Mesendoderm (in vitro differentiated cells): Measurements from ENCODE around the gene GLB1L3.
A peak's percentile ranks its signal among the peaks of the same experiment; 100 is the strongest.

ENCODE experiments used
- DNase-seq: peaks from one replicate; pipeline ENCODE4 v3.0.0; 2013
- H2AK5ac ChIP-seq: 2 replicates; pipeline ENCODE4 v1.6.1; 2013; ENCODE audit warnings: low read length, inconsistent platforms
- H2BK120ac ChIP-seq: 2 replicates; pipeline ENCODE4 v1.6.1; 2013; ENCODE audit warnings: low read depth, mild to moderate bottlenecking, low read length, moderate library complexity, mixed read lengths
- H2BK15ac ChIP-seq: replicated peaks from 2 replicates; pipeline ENCODE4 v1.6.1; 2013; ENCODE audit warnings: low read depth, mild to moderate bottlenecking, moderate library complexity
- H2BK5ac ChIP-seq: 2 replicates; pipeline ENCODE4 v1.6.1; 2013; ENCODE audit warnings: low read length, inconsistent platforms
- H3K18ac ChIP-seq: 2 replicates; pipeline ENCODE4 v1.6.1; 2013; ENCODE audit warnings: mild to moderate bottlenecking, low read length, mixed read lengths
- H3K23ac ChIP-seq: one replicate; pipeline ENCODE4 v1.6.1; 2013; ENCODE audit warnings: low read length
- H3K27ac ChIP-seq: 2 replicates; pipeline ENCODE4 v1.5.1; 2013; ENCODE audit warnings: low read depth, mild to moderate bottlenecking, inconsistent platforms, low read length, moderate library complexity
- H3K27me3 ChIP-seq: 2 replicates; pipeline ENCODE4 v1.6.1; 2013; ENCODE audit warnings: low read length, control low read depth, mild to moderate bottlenecking, inconsistent platforms; ENCODE audit not compliant: insufficient read depth, poor library complexity
- H3K36me3 ChIP-seq: 2 replicates; pipeline ENCODE4 v1.6.1; 2013; ENCODE audit warnings: low read length, inconsistent platforms; ENCODE audit not compliant: control insufficient read depth, insufficient read depth
- H3K4ac ChIP-seq: one replicate; pipeline ENCODE4 v1.6.1; 2013; ENCODE audit warnings: low read depth, mild to moderate bottlenecking, low read length, moderate library complexity
- H3K4me1 ChIP-seq: 2 replicates; pipeline ENCODE4 v1.6.1; 2013; ENCODE audit warnings: low read depth, low read length, inconsistent platforms; ENCODE audit not compliant: control insufficient read depth
- H3K4me2 ChIP-seq: 2 replicates; pipeline ENCODE4 v1.6.1; 2013; ENCODE audit warnings: low read length
- H3K4me3 ChIP-seq: 2 replicates; pipeline ENCODE4 v1.5.1; 2013; ENCODE audit warnings: mild to moderate bottlenecking, low read length
- H3K56ac ChIP-seq: one replicate; pipeline ENCODE4 v1.6.1; 2013; ENCODE audit warnings: low read length
- H3K79me1 ChIP-seq: 2 replicates; pipeline ENCODE4 v1.6.1; 2013; ENCODE audit warnings: low read length, inconsistent platforms
- H3K79me2 ChIP-seq: 2 replicates; pipeline ENCODE4 v1.6.1; 2013; ENCODE audit warnings: mild to moderate bottlenecking, low read length; ENCODE audit not compliant: control insufficient read depth, insufficient read depth
- H3K9ac ChIP-seq: 2 replicates; pipeline ENCODE4 v1.6.1; 2013; ENCODE audit warnings: low read length, inconsistent platforms
- H4K5ac ChIP-seq: one replicate; pipeline ENCODE4 v1.6.1; 2013; ENCODE audit warnings: low read length
- H4K8ac ChIP-seq: one replicate; pipeline ENCODE4 v1.6.1; 2013; ENCODE audit warnings: low read depth, mild to moderate bottlenecking, control low read depth, low read length, moderate library complexity
- WGBS: extraction: QIAGEN DNeasy Blood & Tissue Kit; methylation state at CpG from one replicate; pipeline ENCODE4 v1.1.7; 2013; ENCODE audit warnings: low lambda C conversion rate, missing lambda C conversion rate; ENCODE audit not compliant: insufficient coverage; ENCODE audit errors: extremely low coverage; 5-methylcytosine and 5-hydroxymethylcytosine counted together

GLB1L3 gene

DNA sequence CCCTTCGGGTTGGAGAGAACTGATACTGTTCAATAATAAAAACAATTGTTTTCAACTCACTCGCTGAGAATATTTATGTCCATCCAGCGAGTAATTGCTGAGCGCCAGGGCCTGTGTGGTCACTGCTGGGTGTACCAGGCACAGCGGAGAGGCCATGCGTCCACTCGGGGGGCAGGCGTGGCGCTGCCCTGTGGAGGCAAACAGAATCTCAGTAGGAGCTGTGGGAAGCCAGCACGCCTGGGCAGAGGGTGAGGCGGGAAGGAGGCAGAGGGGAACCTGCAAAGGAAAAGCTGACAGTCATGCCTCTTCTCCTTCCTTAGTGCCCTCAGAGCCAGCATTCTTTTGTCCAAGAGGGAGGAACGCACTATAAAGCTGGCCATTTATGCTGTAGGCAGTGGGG lies 11.4 kb downstream of the GLB1L3 start:
- no peak overlapping the region for H3K4me2 ChIP-seq
- DNase-seq, result no peak
- no peak overlapping the region for H3K9ac ChIP-seq
- H3K27ac ChIP-seq, result no peak overlapping the region
- H2AK5ac ChIP-seq, result no peak overlapping the region
- no peak overlapping the region for H4K5ac ChIP-seq
- H3K79me1 ChIP-seq, result no peaks in the 10 kb centered on the region
- no peak overlapping the region for H3K18ac ChIP-seq
- H3K4me3 ChIP-seq, result no peak overlapping the region
- no peak overlapping the region for H3K56ac ChIP-seq
- H3K27me3 ChIP-seq, result no peaks in the 10 kb centered on the region
- peaks cover 3% of the 10 kb centered on the region for H3K4me1 ChIP-seq
- H2BK120ac ChIP-seq, result no peak overlapping the region
- H2BK5ac ChIP-seq, result no peak overlapping the region
- no peaks in the 10 kb centered on the region for H3K36me3 ChIP-seq
- H3K23ac ChIP-seq, result no peak overlapping the region
- H3K4ac ChIP-seq, result no peak overlapping the region
- no CpG with 5 or more reads among the region's 12 CpGs for WGBS
- no peaks in the 10 kb centered on the region for H3K79me2 ChIP-seq
- no peak overlapping the region for H4K8ac ChIP-seq
- no peak overlapping the region for H2BK15ac ChIP-seq

- H4K5ac ChIP-seq, result no peak overlapping the region
- H3K27me3 ChIP-seq, result no peaks in the 10 kb centered on the region
- H2AK5ac ChIP-seq, result no peak overlapping the region
- H3K4me2 ChIP-seq, result no peak overlapping the region
- H3K23ac ChIP-seq, result no peak overlapping the region
- no peak overlapping the region for H3K18ac ChIP-seq
- H2BK15ac ChIP-seq, result no peak overlapping the region
- H3K27ac ChIP-seq, result no peak overlapping the region
- no peak overlapping the region for H3K9ac ChIP-seq
- no peaks in the 10 kb centered on the region for H3K36me3 ChIP-seq
- H4K8ac ChIP-seq, result no peak overlapping the region
- H3K79me2 ChIP-seq, result no peaks in the 10 kb centered on the region
- H2BK5ac ChIP-seq, result no peak overlapping the region
- DNase-seq, result no peak
- peaks cover 3% of the 10 kb centered on the region for H3K4me1 ChIP-seq
- no CpG with 5 or more reads among the region's 13 CpGs for WGBS
- H3K56ac ChIP-seq, result no peak overlapping the region
- H3K4ac ChIP-seq, result no peak overlapping the region
- no peaks in the 10 kb centered on the region for H3K79me1 ChIP-seq
- no peak overlapping the region for H3K4me3 ChIP-seq
- H2BK120ac ChIP-seq, result no peak overlapping the region
Measured at GRCh38 chr11:134288486-134288885, 12.3 kb downstream of the GLB1L3 start.

DNA sequence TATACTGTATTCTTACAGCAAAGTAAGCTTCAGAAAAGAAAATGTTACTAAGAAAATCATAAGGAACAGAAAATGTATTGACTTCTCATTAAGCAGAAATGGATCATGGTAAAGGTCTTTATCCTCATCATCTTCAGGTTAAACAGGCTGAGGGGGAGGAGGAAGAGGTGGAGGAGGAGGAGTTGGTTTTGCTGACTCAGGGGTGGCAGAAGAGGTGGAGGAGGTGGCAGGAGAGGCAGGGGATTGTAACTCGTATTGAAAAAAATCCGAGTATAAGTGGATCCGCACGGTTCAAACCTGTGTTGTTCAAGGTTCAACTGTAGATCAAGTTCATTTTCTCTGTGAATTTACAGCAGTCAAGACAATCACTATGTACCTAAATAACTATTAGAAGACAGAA lies 13.0 kb downstream of the GLB1L3 start:
- H3K4me3 ChIP-seq, result no peak overlapping the region
- no peak overlapping the region for H4K5ac ChIP-seq
- H3K27ac ChIP-seq, result no peak overlapping the region
- no peak overlapping the region for H2BK15ac ChIP-seq
- H4K8ac ChIP-seq, result no peak overlapping the region
- DNase-seq, result no peak
- H3K23ac ChIP-seq, result no peak overlapping the region
- H3K4ac ChIP-seq, result no peak overlapping the region
- no peak overlapping the region for H3K18ac ChIP-seq
- no peak overlapping the region for H2AK5ac ChIP-seq
- peaks cover 3% of the 10 kb centered on the region for H3K4me1 ChIP-seq
- no peak overlapping the region for H2BK5ac ChIP-seq
- H3K9ac ChIP-seq, result no peak overlapping the region
- no peaks in the 10 kb centered on the region for H3K79me1 ChIP-seq
- no peak overlapping the region for H3K4me2 ChIP-seq
- no CpG with 5 or more reads among the region's 4 CpGs for WGBS
- no peaks in the 10 kb centered on the region for H3K79me2 ChIP-seq
- no peaks in the 10 kb centered on the region for H3K36me3 ChIP-seq
- H3K27me3 ChIP-seq, result no peaks in the 10 kb centered on the region
- no peak overlapping the region for H3K56ac ChIP-seq
- H2BK120ac ChIP-seq, result no peak overlapping the region

GRCh38 chr11:134289789-134290188 lies 13.6 kb downstream of the GLB1L3 start:
- H3K27me3 ChIP-seq, result no peaks in the 10 kb centered on the region
- no peak overlapping the region for H2AK5ac ChIP-seq
- no CpG with 5 or more reads among the region's 12 CpGs for WGBS

GRCh38 chr11:134290646-134291045 lies 14.5 kb downstream of the GLB1L3 start:
- no peak overlapping the region for H3K18ac ChIP-seq
- no peak overlapping the region for H3K4ac ChIP-seq
- H3K36me3 ChIP-seq, result no peaks in the 10 kb centered on the region
- no peak overlapping the region for H3K4me2 ChIP-seq
- H4K5ac ChIP-seq, result no peak overlapping the region
- no peak overlapping the region for H3K56ac ChIP-seq
- H2AK5ac ChIP-seq, result no peak overlapping the region
- DNase-seq, result no peak
- no peaks in the 10 kb centered on the region for H3K79me1 ChIP-seq
- H2BK120ac ChIP-seq, result no peak overlapping the region
- H3K4me1 ChIP-seq, result peaks cover 3% of the 10 kb centered on the region
- no peak overlapping the region for H2BK5ac ChIP-seq
- no peak overlapping the region for H3K4me3 ChIP-seq
- H3K79me2 ChIP-seq, result no peaks in the 10 kb centered on the region
- H3K9ac ChIP-seq, result no peak overlapping the region
- H3K23ac ChIP-seq, result no peak overlapping the region
- no peak overlapping the region for H3K27ac ChIP-seq
- no CpG with 5 or more reads among the region's 7 CpGs for WGBS
- H2BK15ac ChIP-seq, result no peak overlapping the region
- H3K27me3 ChIP-seq, result no peaks in the 10 kb centered on the region
- no peak overlapping the region for H4K8ac ChIP-seq

More at GRCh38 chr11:134289789-134290188, 13.6 kb downstream of the GLB1L3 start:
- Histone ChIP-seq H3K4me1 (peaks cover 3% of the 10 kb centered on the region), H3K4me3 (no peak overlapping the region), H3K56ac (peak overlapping the region; percentile 60), H4K5ac (no peak overlapping the region), H2BK15ac (no peak overlapping the region), H2BK120ac (no peak overlapping the region), H3K18ac (no peak overlapping the region), H3K4ac (no peak overlapping the region), H4K8ac (no peak overlapping the region), H3K4me2 (no peak overlapping the region), H3K79me2 (no peaks in the 10 kb centered on the region), H3K27ac (no peak overlapping the region), H3K36me3 (no peaks in the 10 kb centered on the region), H3K79me1 (no peaks in the 10 kb centered on the region), H3K9ac (no peak overlapping the region), H3K23ac (no peak overlapping the region), H2BK5ac (no peak overlapping the region)
- no peak for DNase-seq

DNA sequence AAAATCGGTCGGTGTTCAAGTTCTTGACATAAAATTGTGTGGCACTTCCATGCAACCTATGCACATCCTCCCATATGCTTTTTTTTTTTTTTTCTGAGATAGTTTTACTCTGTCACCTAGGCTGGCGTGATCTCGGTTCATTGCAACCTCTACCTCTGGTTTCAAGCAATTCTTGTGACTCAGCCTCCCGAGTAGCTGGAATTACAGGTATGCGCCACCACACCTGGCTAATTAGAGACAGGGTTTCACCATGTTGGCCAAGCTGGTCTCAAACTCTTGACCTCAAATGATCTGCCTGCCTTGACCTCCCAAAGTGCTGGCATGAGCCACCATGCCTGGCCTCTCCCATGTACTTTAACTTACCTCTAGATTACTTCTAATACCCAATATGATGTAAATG lies 15.0 kb downstream of the GLB1L3 start:
- Histone ChIP-seq H3K79me2 (no peaks in the 10 kb centered on the region), H2BK15ac (no peak overlapping the region), H3K4me2 (no peak overlapping the region), H3K27me3 (no peaks in the 10 kb centered on the region), H2BK5ac (no peak overlapping the region), H3K36me3 (no peaks in the 10 kb centered on the region), H3K4me3 (no peak overlapping the region), H2BK120ac (no peak overlapping the region), H3K4ac (no peak overlapping the region), H3K23ac (no peak overlapping the region), H3K18ac (no peak overlapping the region), H3K56ac (no peak overlapping the region), H3K4me1 (peaks cover 3% of the 10 kb centered on the region), H3K27ac (no peak overlapping the region), H2AK5ac (no peak overlapping the region), H3K79me1 (no peaks in the 10 kb centered on the region), H4K8ac (no peak overlapping the region), H3K9ac (no peak overlapping the region), H4K5ac (no peak overlapping the region)
- no CpG with 5 or more reads among the region's 6 CpGs for WGBS
- DNase-seq, result no peak
